Thyroid gland (tissue), 4 donors: ENCODE results near the gene AIM2. TPM values are rescaled to one million over a fixed set of nuclear protein-coding genes. Genes with fewer than 3 reads are reported as not detected.
"Not testable (repeated sequence)": the region's sequence is repeated elsewhere in the genome, so short reads cannot be mapped to it uniquely, and the experiment has no call there.

ENCODE experiments used
- DNase-seq, 2 donors: peaks; one replicate each; pipeline ENCODE4 v3.0.0-alpha.2; 2019
- H3K27ac ChIP-seq, 3 donors: fragments of 200-600 bp; sonication (generic); 1 replicate in 2 of 3; 2 replicates in 1 of 3; pipeline ENCODE4 v1.5.1; 2016 to 2019; ENCODE audit warnings: mild to moderate bottlenecking in 1 of 3, moderate library complexity in 1 of 3
- H3K27me3 ChIP-seq: fragments of 200-600 bp; sonication (generic); one replicate; pipeline ENCODE4 v1.5.1; 2019
- H3K36me3 ChIP-seq, 2 donors: fragments of 200-600 bp; sonication (generic); one replicate each; pipeline ENCODE4 v1.5.1; 2016 to 2019
- H3K4me1 ChIP-seq, 2 donors: fragments of 200-600 bp; sonication (generic); one replicate each; pipeline ENCODE4 v1.5.1; 2017 to 2019
- H3K4me3 ChIP-seq, 3 donors: fragments of 200-600 bp; sonication (generic); replicated peaks in 1 of 3; 1 replicate in 2 of 3; 2 replicates in 1 of 3; pipeline ENCODE4 v1.5.1; 2016; ENCODE audit warnings: mild to moderate bottlenecking in 1 of 3
- H3K9me3 ChIP-seq: fragments of 200-600 bp; sonication (generic); one replicate; pipeline ENCODE4 v1.5.1; 2017
- CTCF ChIP-seq, 6 experiments: fragments of 200-600 bp in 3 of 6; fragments of 450-650 bp in 3 of 6; sonication (generic) in 3 of 6; IDR thresholded peaks; one replicate each; pipeline ENCODE4 v1.5.1; 2016 to 2019; ENCODE audit warnings: antibody characterized with exemption in 6 of 6, mild to moderate bottlenecking in 2 of 6, inconsistent platforms in 1 of 6, moderate library complexity in 1 of 6
- POLR2A ChIP-seq, 2 donors: fragments of 450-650 bp; IDR thresholded peaks; one replicate each; pipeline ENCODE4 v1.6.1; 2017; ENCODE audit warnings: antibody characterized with exemption in 2 of 2, mild to moderate bottlenecking in 2 of 2, moderate library complexity in 1 of 2
- WGBS, 2 donors: methylation state at CpG; one replicate each; pipeline ENCODE4 v1.1.5; 2017; 5-methylcytosine and 5-hydroxymethylcytosine counted together
- intact Hi-C: fragments of 100-400 bp; cut with DNase I; formaldehyde crosslinking; loops from one replicate; pipeline ENCODE4 v1.15.1; 2023
- total RNA-seq, 4 donors: library from RNA; depleted of rRNA; stranded (reverse); fragments of >200 nt; gene quantifications; one replicate each; pipeline ENCODE4 v1.2.3, GENCODE V29; 2016

Gene AIM2
- total RNA-seq, 4 donors from 2014 or later, result 0.22 to 0.34 (median 0.27) TPM; not detected in 1

- H3K36me3 ChIP-seq, result no peaks in the 10 kb centered on the region
- WGBS, 2 donors, result 2 to 6% methylated on average over 1 of the region's 1 CpG
- H3K4me1 ChIP-seq, result peaks cover 0 to 10% of the 10 kb centered on the region in 2 donors
- H3K4me3 ChIP-seq, result no peak overlapping the region
- DNase-seq, result no peak
- no peaks in the 10 kb centered on the region for H3K27me3 ChIP-seq
- no peaks in the 10 kb centered on the region for H3K9me3 ChIP-seq
- TF ChIP-seq CTCF (IDR thresholded peaks at IDR 0.05) (no peak), POLR2A (IDR thresholded peaks at IDR 0.05) (no peak)
- intact Hi-C loops, result no loop called here
- H3K27ac ChIP-seq, result no peak overlapping the region
Observed at GRCh38 chr1:159113596-159114433, 37.2 kb upstream of the AIM2 start.

GRCh38 chr1:159103021-159103420 is 26.5 kb upstream of the AIM2 start:
- H3K4me1 ChIP-seq, result not testable (repeated sequence)

GRCh38 chr1:159100589-159100988 is 24.0 kb upstream of the AIM2 start:
- H3K9me3 ChIP-seq, result no peaks in the 10 kb centered on the region
- WGBS, 2 donors, result 80 to 94% methylated on average over 1 of the region's 1 CpG
- H3K27me3 ChIP-seq, result no peaks in the 10 kb centered on the region

More at GRCh38 chr1:159103021-159103420, 26.5 kb upstream of the AIM2 start:
- DNase-seq, H3K36me3 ChIP-seq, H3K27ac ChIP-seq, intact Hi-C loops, H3K9me3 ChIP-seq, H3K27me3 ChIP-seq, H3K4me3 ChIP-seq: not testable (repeated sequence)
- whole genome bisulfite sequencing, 2 donors, result 78 to 86% methylated on average over 3 of the region's 3 CpGs

GRCh38 chr1:159098596-159098995 is 22.0 kb upstream of the AIM2 start:
- TF ChIP-seq CTCF (IDR thresholded peaks at IDR 0.05) (no peak), POLR2A (IDR thresholded peaks at IDR 0.05) (no peak)
- no peaks in the 10 kb centered on the region for H3K27me3 ChIP-seq

More at GRCh38 chr1:159100589-159100988, 24.0 kb upstream of the AIM2 start:
- H3K4me3 ChIP-seq, result no peak overlapping the region
- H3K4me1 ChIP-seq, result no peaks in the 10 kb centered on the region
- no peak overlapping the region for H3K27ac ChIP-seq
- TF ChIP-seq CTCF (IDR thresholded peaks at IDR 0.05) (no peak), POLR2A (IDR thresholded peaks at IDR 0.05) (no peak)
- H3K36me3 ChIP-seq, result no peaks in the 10 kb centered on the region
- intact Hi-C loops, result no loop called here
- DNase-seq, result no peak

GRCh38 chr1:159092036-159092760 is 15.6 kb upstream of the AIM2 start:
- no peak overlapping the region for H3K27ac ChIP-seq
- no peaks in the 10 kb centered on the region for H3K36me3 ChIP-seq
- no peak for DNase-seq
- intact Hi-C loops, result no loop called here
- H3K4me3 ChIP-seq, result no peak overlapping the region
- H3K9me3 ChIP-seq, result no peaks in the 10 kb centered on the region
- 62% methylated on average over 3 of the region's 3 CpGs for WGBS, 2 donors
- no peaks in the 10 kb centered on the region for H3K27me3 ChIP-seq
- no peaks in the 10 kb centered on the region for H3K4me1 ChIP-seq
- TF ChIP-seq POLR2A (IDR thresholded peaks at IDR 0.05) (no peak), CTCF (IDR thresholded peaks at IDR 0.05) (no peak)

More at GRCh38 chr1:159098596-159098995, 22.0 kb upstream of the AIM2 start:
- Histone ChIP-seq H3K4me1 (no peaks in the 10 kb centered on the region), H3K9me3 (no peaks in the 10 kb centered on the region), H3K36me3 (no peaks in the 10 kb centered on the region), H3K4me3 (no peak overlapping the region), H3K27ac (no peak overlapping the region)
- no peak for DNase-seq
- WGBS, 2 donors, result 69 to 83% methylated on average over 3 of the region's 3 CpGs
- intact Hi-C loops, result no loop called here
